A549 (cell line): ENCODE measurements around the gene OBSL1. TPM values are rescaled to one million over a fixed set of nuclear protein-coding genes. Genes with fewer than 3 reads are reported as not detected.

Experiments used
- ATAC-seq, 2 experiments: fragments of 200-7000 bp in 1 of 2; fragments of >200 bp in 1 of 2; cut with Nextera tagmentation in 1 of 2; cut with Tn5 transposase in 1 of 2; 3 replicates each; pipeline versions ENCODE4 v1.8.0 to v1.9.1; 2018 to 2020; ENCODE audit warnings: mild to moderate bottlenecking in 1 of 2, moderate library complexity in 1 of 2
- CTCF ChIA-PET: fragments of 300-600 bp; sonication (Branson Sonifier 250); formaldehyde crosslinking; extraction: SDS; loops from one replicate; lab custom pipeline; 2021; ENCODE audit warnings: antibody characterized with exemption, inconsistent platforms; lab: Yijun Ruan, JAX
- POLR2A ChIA-PET: fragments of 350-600 bp; formaldehyde crosslinking; extraction: SDS; loops from one replicate; lab custom pipeline; 2021; ENCODE audit warnings: antibody characterized with exemption, inconsistent platforms; lab: Yijun Ruan, JAX
- DNase-seq, 2 experiments: peaks; one replicate each; pipeline versions ENCODE4 v3.0.0 to v3.0.0-alpha.2; 2011 to 2016; ENCODE audit warnings: low read depth in 1 of 2, low spot score in 1 of 2
- FAIRE-seq: peaks from 2 replicates; lab custom pipeline; 2011; peaks lifted over from hg19 to GRCh38; lab: Jason Lieb, UNC
- H3K27ac ChIP-seq, 2 experiments: fragments of >200 bp; sonication (Bioruptor Twin); formaldehyde crosslinking; 3 replicates each; pipeline ENCODE4 v1.5.1; 2016 to 2017
- H3K4me1 ChIP-seq: fragments of >200 bp; sonication (Bioruptor Twin); formaldehyde crosslinking; 3 replicates; pipeline ENCODE4 v1.6.1; 2016
- H3K4me2 ChIP-seq: fragments of >200 bp; sonication (Bioruptor Twin); formaldehyde crosslinking; 3 replicates; pipeline ENCODE4 v1.6.1; 2016
- H3K4me3 ChIP-seq: fragments of >200 bp; sonication (Bioruptor Twin); formaldehyde crosslinking; 3 replicates; pipeline ENCODE4 v1.5.1; 2016
- H3K9me3 ChIP-seq: fragments of >200 bp; sonication (Bioruptor Twin); formaldehyde crosslinking; 3 replicates; pipeline ENCODE4 v1.6.1; 2016
- ATOH8 ChIP-seq: fragments of 250-450 bp; sonication (Bioruptor Pico); IDR thresholded peaks from 2 replicates; pipeline ENCODE4 v1.5.0; 2020; ENCODE audit warnings: low read depth, mild to moderate bottlenecking, moderate library complexity
- BCL3 ChIP-seq: fragments of >200 bp; sonication (Bioruptor Twin); formaldehyde crosslinking; IDR thresholded peaks from 3 replicates; pipeline ENCODE4 v1.6.1; 2016
- CHD2 ChIP-seq: fragments of 150-350 bp; IDR thresholded peaks from 2 replicates; pipeline ENCODE4 v1.6.1; 2014; ENCODE audit warnings: low read length; ENCODE audit not compliant: partially characterized antibody
- CTCF ChIP-seq: fragments of >200 bp; sonication (Bioruptor Twin); formaldehyde crosslinking; IDR thresholded peaks from 3 replicates; pipeline ENCODE4 v1.5.1; 2016
- E2F6 ChIP-seq: IDR thresholded peaks from 2 replicates; pipeline ENCODE4 v1.6.1; 2012; ENCODE audit warnings: low read depth, borderline replicate concordance
- EHF ChIP-seq: fragments of 250-450 bp; sonication (Bioruptor Pico); IDR thresholded peaks from 2 replicates; pipeline ENCODE4 v1.5.0; 2020; ENCODE audit warnings: mild to moderate bottlenecking
- EP300 ChIP-seq, 2 experiments: fragments of >200 bp; sonication (Bioruptor Twin); formaldehyde crosslinking; IDR thresholded peaks; 2 replicates in 1 of 2; 3 replicates in 1 of 2; pipeline ENCODE4 v1.6.1; 2016 to 2017
- ESRRA ChIP-seq: fragments of 150-350 bp; IDR thresholded peaks from 2 replicates; pipeline ENCODE4 v1.6.1; 2014; ENCODE audit warnings: mild to moderate bottlenecking, low read length, borderline replicate concordance
- FOSL2 ChIP-seq, 2 experiments: fragments of 450-650 bp in 1 of 2; fragments of >200 bp in 1 of 2; sonication (Bioruptor Twin) in 1 of 2; formaldehyde crosslinking; IDR thresholded peaks; 2 replicates each; pipeline versions ENCODE4 v1.5.0 to v1.6.1; 2016 to 2020; ENCODE audit warnings: mild to moderate bottlenecking in 1 of 2, moderate library complexity in 1 of 2
- FOXS1 ChIP-seq: fragments of 250-450 bp; sonication (Bioruptor Pico); IDR thresholded peaks from 2 replicates; pipeline ENCODE4 v1.5.0; 2020; ENCODE audit warnings: mild to moderate bottlenecking, moderate library complexity
- GATA3 ChIP-seq: IDR thresholded peaks from 2 replicates; pipeline ENCODE4 v1.6.1; 2012; ENCODE audit warnings: borderline replicate concordance
- HDAC2 ChIP-seq: fragments of 200-600 bp; sonication (generic); IDR thresholded peaks from 2 replicates; pipeline ENCODE4 v1.6.1; 2016
- HES2 ChIP-seq: fragments of >200 bp; sonication (Bioruptor Twin); formaldehyde crosslinking; IDR thresholded peaks from 2 replicates; pipeline ENCODE4 v1.6.1; 2016
- HEYL ChIP-seq: fragments of 250-450 bp; sonication (Bioruptor Pico); IDR thresholded peaks from 2 replicates; pipeline ENCODE4 v1.8.0; 2021; ENCODE audit warnings: mild to moderate bottlenecking, moderate library complexity
- HOXB13 ChIP-seq: fragments of 250-450 bp; sonication (Bioruptor Pico); IDR thresholded peaks from 2 replicates; pipeline ENCODE4 v1.5.0; 2020; ENCODE audit warnings: low read depth, mild to moderate bottlenecking, moderate library complexity
- KDM1A ChIP-seq: fragments of 200-600 bp; sonication (generic); IDR thresholded peaks from 2 replicates; pipeline ENCODE4 v1.6.1; 2016; ENCODE audit warnings: low read depth, mild to moderate bottlenecking
- KDM5A ChIP-seq: fragments of 200-600 bp; sonication (generic); IDR thresholded peaks from 2 replicates; pipeline ENCODE4 v1.6.1; 2016; ENCODE audit warnings: antibody characterized with exemption, mild to moderate bottlenecking
- MYC ChIP-seq: IDR thresholded peaks from 2 replicates; pipeline ENCODE4 v1.6.1; 2012; ENCODE audit warnings: mild to moderate bottlenecking, inconsistent platforms, low read length, improper control_type of control experiment, borderline replicate concordance
- NFE2L2 ChIP-seq: fragments of 150-350 bp; conservative IDR thresholded peaks from 2 replicates; pipeline ENCODE4 v1.6.1; 2014; ENCODE audit warnings: low read length
- NR3C1 ChIP-seq: fragments of >200 bp; sonication (Bioruptor Twin); formaldehyde crosslinking; IDR thresholded peaks from 3 replicates; pipeline ENCODE4 v1.6.1; 2017
- POLR2AphosphoS2 ChIP-seq: conservative IDR thresholded peaks from 2 replicates; pipeline ENCODE4 v1.6.1; 2012; ENCODE audit warnings: low read length, improper control_type of control experiment, inconsistent platforms
- RAD21 ChIP-seq, 2 experiments: fragments of >200 bp in 1 of 2; sonication (Bioruptor Twin) in 1 of 2; formaldehyde crosslinking in 1 of 2; IDR thresholded peaks in 1 of 2; conservative IDR thresholded peaks in 1 of 2; 2 replicates in 1 of 2; 3 replicates in 1 of 2; pipeline ENCODE4 v1.6.1; 2012 to 2018; ENCODE audit warnings: inconsistent platforms in 1 of 2
- RARB ChIP-seq: fragments of 250-450 bp; sonication (Bioruptor Pico); IDR thresholded peaks from 2 replicates; pipeline ENCODE4 v1.8.0; 2021; ENCODE audit warnings: mild to moderate bottlenecking, moderate library complexity
- RCOR1 ChIP-seq: fragments of 150-350 bp; IDR thresholded peaks from 2 replicates; pipeline ENCODE4 v1.6.1; 2014; ENCODE audit warnings: antibody characterized with exemption, low read length, low read depth
- REST ChIP-seq: fragments of 200-600 bp; sonication (generic); IDR thresholded peaks from 2 replicates; pipeline ENCODE4 v1.6.1; 2016; ENCODE audit warnings: antibody characterized with exemption, mild to moderate bottlenecking, moderate library complexity
- TP53 ChIP-seq: fragments of 250-450 bp; sonication (Bioruptor Pico); IDR thresholded peaks from 2 replicates; pipeline ENCODE4 v1.5.0; 2021; ENCODE audit warnings: mild to moderate bottlenecking, moderate library complexity
- ZNF302 ChIP-seq: fragments of 250-450 bp; sonication (Bioruptor Pico); IDR thresholded peaks from 2 replicates; pipeline ENCODE4 v1.9.0; 2021; ENCODE audit warnings: inconsistent platforms, mild to moderate bottlenecking, moderate library complexity
- WGBS: methylation state at CpG from one replicate; pipeline ENCODE4 v1.1.6; 2017; ENCODE audit errors: missing lambda C conversion rate; 5-methylcytosine and 5-hydroxymethylcytosine counted together
- polyA plus RNA-seq, 4 experiments: library from polyadenylated mRNA; depleted of rRNA in 3 of 4; stranded (reverse); fragments of >200 nt; fragmentation: RNase III in 1 of 4; extraction: RNeasy Plus Mini Kit Qiagen cat#74134 plus additional on column Dnase treatment in 1 of 4; gene quantifications; 2 replicates in 3 of 4; 3 replicates in 1 of 4; pipeline ENCODE4 v1.2.3, GENCODE V29; 2011 to 2017

The OBSL1 gene
- polyA plus RNA-seq, 2 of the 4 experiments (the other 2 are of a cell fraction), result 14.4 to 31.8 TPM

- TF ChIP-seq ATOH8 (CRISPR knock-in tag) (no peak), HDAC2 (no peak), ESRRA (no peak), REST (no peak), FOSL2 (IDR thresholded peaks at IDR 0.05) (no peak), FOSL2 (CRISPR knock-in tag; IDR thresholded peaks at IDR 0.05) (no peak), E2F6 (no peak), RARB (no peak), HOXB13 (CRISPR knock-in tag) (no peak), CHD2 (no peak)
Observed at GRCh38 chr2:219545943-219546352, 25.4 kb downstream of the OBSL1 start (continued).

GRCh38 chr2:219545295-219545942 is 25.9 kb downstream of the OBSL1 start:
- Histone ChIP-seq H3K9me3 (no peaks in the 10 kb centered on the region), H3K4me2 (no peak overlapping the region), H3K4me3 (no peak overlapping the region), H3K4me1 (peaks cover 12% of the 10 kb centered on the region), H3K27ac (no peak overlapping the region)
- ATAC-seq (no peak), FAIRE-seq (no peak), DNase-seq (no peak)
- ChIA-PET POLR2A (no interaction called here), CTCF (interaction anchor here (0.6 to 79.1 kb wide), 4 partner anchors 16 to 154 kb away, joined by 3 to 3291 read pairs (median 120); partner anchors contain the start of genes ASIC4, GMPPA and SPEG)
- 43% methylated on average over 3 of the region's 3 CpGs for WGBS
- no peak for TF ChIP-seq HES2
- no peak for TF ChIP-seq KDM5A
- TF ChIP-seq GATA3, result no peak
- no peak for TF ChIP-seq TP53
- no peak for TF ChIP-seq RAD21 (conservative IDR thresholded peaks at IDR 0.05 in 1 of 2, IDR thresholded peaks at IDR 0.05 in 1 of 2)
- no peak for TF ChIP-seq KDM1A
- no peak for TF ChIP-seq ZNF302 (CRISPR knock-in tag)
- TF ChIP-seq BCL3, result no peak
- no peak for TF ChIP-seq HEYL
- TF ChIP-seq MYC, result no peak
- no peak for TF ChIP-seq E2F6
- TF ChIP-seq NFE2L2, result no peak
- TF ChIP-seq EHF, result no peak
- TF ChIP-seq HOXB13 (CRISPR knock-in tag), result no peak
- TF ChIP-seq EP300 (IDR thresholded peaks at IDR 0.05), result no peak
- TF ChIP-seq POLR2AphosphoS2, result no peak
- TF ChIP-seq NR3C1, result no peak
- no peak for TF ChIP-seq FOXS1 (CRISPR knock-in tag)
- no peak for TF ChIP-seq CTCF
- no peak for TF ChIP-seq RCOR1
